Mesenchymal stem cell (in vitro differentiated cells and primary cell): ENCODE results near the gene FAM163A.

ENCODE experiments used
- DNase-seq: peaks from one replicate; pipeline ENCODE4 v3.0.0-alpha.2; 2013
- H2AFZ ChIP-seq: one replicate; pipeline ENCODE4 v1.6.1; 2013; ENCODE audit warnings: low read depth, mild to moderate bottlenecking, control low read depth, inconsistent platforms, low read length, moderate library complexity
- H2AK5ac ChIP-seq: 2 replicates; pipeline ENCODE4 v1.6.1; 2013; ENCODE audit warnings: low read length, moderate library complexity, mild to moderate bottlenecking, inconsistent platforms; ENCODE audit not compliant: severe bottlenecking
- H2BK120ac ChIP-seq: one replicate; pipeline ENCODE4 v1.6.1; 2013; ENCODE audit warnings: low read depth, mild to moderate bottlenecking, inconsistent platforms, low read length, moderate library complexity
- H2BK12ac ChIP-seq, 2 experiments: one replicate each; pipeline ENCODE4 v1.6.1; 2013; ENCODE audit warnings: inconsistent platforms in 2 of 2, low read length in 2 of 2, mild to moderate bottlenecking in 2 of 2, moderate library complexity in 2 of 2, control low read depth in 1 of 2
- H2BK15ac ChIP-seq: one replicate; pipeline ENCODE4 v1.6.1; 2013; ENCODE audit warnings: mild to moderate bottlenecking, low read depth, inconsistent platforms; ENCODE audit not compliant: poor library complexity, severe bottlenecking
- H2BK5ac ChIP-seq: 2 replicates; pipeline ENCODE4 v1.6.1; 2013; ENCODE audit warnings: low read depth, mild to moderate bottlenecking, low read length, control low read depth, inconsistent platforms; ENCODE audit not compliant: poor library complexity, severe bottlenecking
- H3K14ac ChIP-seq, 2 experiments: one replicate each; pipeline ENCODE4 v1.6.1; 2013; ENCODE audit warnings: inconsistent platforms in 2 of 2, low read length in 2 of 2, control low read depth in 1 of 2, mild to moderate bottlenecking in 1 of 2, moderate library complexity in 1 of 2
- H3K18ac ChIP-seq, 2 experiments: one replicate each; pipeline ENCODE4 v1.6.1; 2013; ENCODE audit warnings: inconsistent platforms in 2 of 2, low read length in 2 of 2, control low read depth in 1 of 2, low read depth in 1 of 2, mild to moderate bottlenecking in 1 of 2
- H3K23ac ChIP-seq, 2 experiments: one replicate each; pipeline ENCODE4 v1.6.1; 2013; ENCODE audit warnings: inconsistent platforms in 2 of 2, low read length in 2 of 2, mild to moderate bottlenecking in 2 of 2, moderate library complexity in 2 of 2, control low read depth in 1 of 2
- H3K27ac ChIP-seq: 2 replicates; pipeline ENCODE4 v1.5.1; 2013; ENCODE audit warnings: mild to moderate bottlenecking, moderate library complexity, low read length, control low read depth, inconsistent platforms; ENCODE audit not compliant: poor library complexity, severe bottlenecking
- H3K27me3 ChIP-seq, 2 experiments: 2 replicates each; pipeline versions ENCODE4 v1.6.1 to v1.7.0; 2013; ENCODE audit warnings: low read length in 2 of 2, mild to moderate bottlenecking in 2 of 2, moderate library complexity in 2 of 2, control low read depth in 1 of 2, inconsistent platforms in 1 of 2; ENCODE audit not compliant: control insufficient read depth in 1 of 2, insufficient read depth in 1 of 2
- H3K36me3 ChIP-seq, 2 experiments: 2 replicates each; pipeline versions ENCODE4 v1.6.1 to v1.7.0; 2013; ENCODE audit warnings: low read length in 2 of 2, control low read depth in 1 of 2, inconsistent platforms in 1 of 2, low read depth in 1 of 2, mild to moderate bottlenecking in 1 of 2; ENCODE audit not compliant: insufficient read depth in 2 of 2, control insufficient read depth in 1 of 2
- H3K4ac ChIP-seq, 2 experiments: one replicate each; pipeline ENCODE4 v1.6.1; 2013; ENCODE audit warnings: inconsistent platforms in 2 of 2, low read length in 2 of 2, mild to moderate bottlenecking in 2 of 2, moderate library complexity in 2 of 2, control low read depth in 1 of 2, low read depth in 1 of 2
- H3K4me1 ChIP-seq: 2 replicates; pipeline ENCODE4 v1.6.1; 2013; ENCODE audit warnings: low read depth, low read length, control low read depth; ENCODE audit not compliant: control insufficient read depth, insufficient read depth
- H3K4me2 ChIP-seq: 2 replicates; pipeline ENCODE4 v1.6.1; 2013; ENCODE audit warnings: low read length, mild to moderate bottlenecking, inconsistent platforms; ENCODE audit not compliant: poor library complexity, severe bottlenecking
- H3K4me3 ChIP-seq, 2 experiments: 2 replicates each; pipeline versions ENCODE4 v1.5.1 to v1.7.0; 2013; ENCODE audit warnings: low read length in 2 of 2, mild to moderate bottlenecking in 2 of 2, control low read depth in 1 of 2, low read depth in 1 of 2; ENCODE audit not compliant: insufficient read depth in 1 of 2
- H3K79me1 ChIP-seq: replicated peaks from 2 replicates; pipeline ENCODE4 v1.6.1; 2013; ENCODE audit warnings: mild to moderate bottlenecking, control low read depth, low read length, inconsistent platforms; ENCODE audit not compliant: poor library complexity, severe bottlenecking
- H3K9ac ChIP-seq: 2 replicates; pipeline ENCODE4 v1.7.0; 2013; ENCODE audit warnings: mild to moderate bottlenecking, low read length, moderate library complexity
- H3K9me3 ChIP-seq: 2 replicates; pipeline ENCODE4 v1.7.0; 2013; ENCODE audit warnings: mild to moderate bottlenecking, low read length; ENCODE audit not compliant: control insufficient read depth
- H4K8ac ChIP-seq: one replicate; pipeline ENCODE4 v1.6.1; 2013; ENCODE audit warnings: inconsistent platforms, mild to moderate bottlenecking, low read length, moderate library complexity
- H4K91ac ChIP-seq: one replicate; pipeline ENCODE4 v1.6.1; 2013; ENCODE audit warnings: mild to moderate bottlenecking, low read length, inconsistent platforms
- WGBS: methylation state at CpG from one replicate; pipeline ENCODE4 v1.1.7; 2013; ENCODE audit warnings: mixed read lengths; 5-methylcytosine and 5-hydroxymethylcytosine counted together

FAM163A gene

GRCh38 chr1:179731643-179732042 lies 11.4 kb upstream of the FAM163A start:
- H3K9me3 ChIP-seq, result no peaks in the 10 kb centered on the region
- no peaks in the 10 kb centered on the region for H3K4me1 ChIP-seq
- 100% methylated on average over 3 of the region's 4 CpGs for WGBS
- no peak overlapping the region for H3K9ac ChIP-seq
- H3K14ac ChIP-seq, result no peak overlapping the region
- no peak overlapping the region for H2BK15ac ChIP-seq
- H3K4me3 ChIP-seq, result no peak overlapping the region
- H2BK5ac ChIP-seq, result no peak overlapping the region
- no peak overlapping the region for H2BK12ac ChIP-seq
- no peak overlapping the region for H4K91ac ChIP-seq
- no peak overlapping the region for H3K27ac ChIP-seq
- no peak overlapping the region for H4K8ac ChIP-seq
- no peak overlapping the region for H3K23ac ChIP-seq
- no peak overlapping the region for H3K4ac ChIP-seq
- no peaks in the 10 kb centered on the region for H3K36me3 ChIP-seq
- no peak overlapping the region for H2AK5ac ChIP-seq
- no peak for DNase-seq
- H3K4me2 ChIP-seq, result no peak overlapping the region
- H3K18ac ChIP-seq, result no peak overlapping the region
- H2AFZ ChIP-seq, result no peak overlapping the region
- H3K27me3 ChIP-seq, result peaks cover 11 to 39% of the 10 kb centered on the region in 2 experiments
- H3K79me1 ChIP-seq, result no peaks in the 10 kb centered on the region
- H2BK120ac ChIP-seq, result no peak overlapping the region

- Histone ChIP-seq H2BK120ac (no peak overlapping the region), H3K18ac (no peak overlapping the region), H3K27me3 (peaks cover 57 to 81% of the 10 kb centered on the region in 2 experiments), H3K4me2 (no peak overlapping the region), H2BK12ac (no peak overlapping the region), H3K9ac (no peak overlapping the region), H3K4ac (no peak overlapping the region), H2AK5ac (no peak overlapping the region), H2BK15ac (no peak overlapping the region), H3K4me1 (peaks cover 17% of the 10 kb centered on the region), H4K8ac (no peak overlapping the region), H2AFZ (no peak overlapping the region), H4K91ac (no peak overlapping the region), H3K27ac (no peak overlapping the region), H3K23ac (no peak overlapping the region), H3K9me3 (peaks cover 10% of the 10 kb centered on the region), H3K4me3 (no peak overlapping the region), H3K36me3 (no peaks in the 10 kb centered on the region), H2BK5ac (no peak overlapping the region), H3K79me1 (no peaks in the 10 kb centered on the region), H3K14ac (no peak overlapping the region)
- no peak for DNase-seq
- WGBS, result 35% methylated on average over 10 of the region's 10 CpGs
Observed at GRCh38 chr1:179742291-179742690, 800 bp upstream of the FAM163A start.

- Histone ChIP-seq H4K91ac (no peak overlapping the region), H3K9ac (no peak overlapping the region), H3K14ac (no peak overlapping the region), H2BK5ac (no peak overlapping the region), H3K23ac (no peak overlapping the region), H4K8ac (no peak overlapping the region), H3K4me1 (peaks cover 17% of the 10 kb centered on the region), H3K4me2 (peak overlapping the region; percentile 63), H3K9me3 (peaks cover 10% of the 10 kb centered on the region), H3K4me3 (peak overlapping the region in 1 of 2 experiments; percentile 15), H2AK5ac (no peak overlapping the region), H3K36me3 (no peaks in the 10 kb centered on the region), H2BK120ac (no peak overlapping the region), H2AFZ (no peak overlapping the region), H2BK12ac (no peak overlapping the region), H3K79me1 (no peaks in the 10 kb centered on the region), H3K4ac (no peak overlapping the region), H3K27me3 (peaks cover 69 to 82% of the 10 kb centered on the region in 2 experiments), H3K27ac (no peak overlapping the region), H2BK15ac (no peak overlapping the region), H3K18ac (no peak overlapping the region)
- 5% methylated on average over 82 of the region's 85 CpGs for WGBS
- DNase-seq, result no peak
Observed at GRCh38 chr1:179743679-179744400, 749 bp downstream of the FAM163A start.

- peaks cover 17% of the 10 kb centered on the region for H3K4me1 ChIP-seq
- no peak overlapping the region for H3K9ac ChIP-seq
- H3K4me2 ChIP-seq, result no peak overlapping the region
- H2AK5ac ChIP-seq, result no peak overlapping the region
- no peak overlapping the region for H2BK12ac ChIP-seq
- no peak overlapping the region for H3K27ac ChIP-seq
- H4K91ac ChIP-seq, result no peak overlapping the region
- H3K18ac ChIP-seq, result no peak overlapping the region
- H3K23ac ChIP-seq, result no peak overlapping the region
- H2BK5ac ChIP-seq, result no peak overlapping the region
- no peak overlapping the region for H3K14ac ChIP-seq
- no peaks in the 10 kb centered on the region for H3K79me1 ChIP-seq
- no peak overlapping the region for H3K4ac ChIP-seq
- DNase-seq, result no peak
- no peak overlapping the region for H4K8ac ChIP-seq
- no peak overlapping the region for H2AFZ ChIP-seq
- H2BK120ac ChIP-seq, result no peak overlapping the region
- H3K9me3 ChIP-seq, result peaks cover 10% of the 10 kb centered on the region
- H3K27me3 ChIP-seq, result peaks cover 69 to 78% of the 10 kb centered on the region in 2 experiments
- 22% methylated on average over 37 of the region's 37 CpGs for WGBS
- peak overlapping the region in 1 of 2 experiments; percentile 15 for H3K4me3 ChIP-seq
- H3K36me3 ChIP-seq, result no peaks in the 10 kb centered on the region
- no peak overlapping the region for H2BK15ac ChIP-seq
Observed at GRCh38 chr1:179744401-179745130, 1.5 kb downstream of the FAM163A start.
